GM20431 (cell line): ENCODE data around the gene CRYGC.

Experiments
- in situ Hi-C: fragments of 300-500 bp; cut with MseI, MboI; formaldehyde crosslinking; loops from one replicate; pipeline ENCODE4 v1.15.0; 2020; ENCODE audit warnings: low sequenced_read_pairs; ENCODE audit not compliant: unreplicated experiment

Gene CRYGC, protein sequence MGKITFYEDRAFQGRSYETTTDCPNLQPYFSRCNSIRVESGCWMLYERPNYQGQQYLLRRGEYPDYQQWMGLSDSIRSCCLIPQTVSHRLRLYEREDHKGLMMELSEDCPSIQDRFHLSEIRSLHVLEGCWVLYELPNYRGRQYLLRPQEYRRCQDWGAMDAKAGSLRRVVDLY

GRCh38 chr2:208129744-208130711 is at the start of gene CRYGC:
Gene CRYGC (minus strand): TSS chr2:208129828. CDS start chr2:208129792, 36 bp downstream.
- in situ Hi-C loops = no loop called here

- in situ Hi-C loops = no loop called here
These were observed 49.5 kb upstream of the CRYGC start for GRCh38 chr2:208179028-208179609.

DNA sequence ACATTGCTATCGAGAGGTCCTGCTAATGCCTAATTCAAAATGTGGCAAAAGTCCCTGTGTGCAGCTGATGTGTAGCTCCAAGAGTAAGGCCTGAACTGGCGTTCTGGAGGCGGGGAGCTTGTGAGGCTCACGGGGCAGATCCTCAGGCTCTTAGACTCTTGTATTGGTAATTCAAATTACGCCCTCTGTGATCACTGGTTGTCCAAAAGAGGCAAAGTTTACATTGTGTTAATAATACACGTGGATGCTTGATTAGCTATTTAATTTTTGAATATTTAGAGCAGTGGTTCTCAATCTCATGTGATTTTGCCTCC is 46.2 kb upstream of the CRYGC start:
- in situ Hi-C loops = no loop called here

DNA sequence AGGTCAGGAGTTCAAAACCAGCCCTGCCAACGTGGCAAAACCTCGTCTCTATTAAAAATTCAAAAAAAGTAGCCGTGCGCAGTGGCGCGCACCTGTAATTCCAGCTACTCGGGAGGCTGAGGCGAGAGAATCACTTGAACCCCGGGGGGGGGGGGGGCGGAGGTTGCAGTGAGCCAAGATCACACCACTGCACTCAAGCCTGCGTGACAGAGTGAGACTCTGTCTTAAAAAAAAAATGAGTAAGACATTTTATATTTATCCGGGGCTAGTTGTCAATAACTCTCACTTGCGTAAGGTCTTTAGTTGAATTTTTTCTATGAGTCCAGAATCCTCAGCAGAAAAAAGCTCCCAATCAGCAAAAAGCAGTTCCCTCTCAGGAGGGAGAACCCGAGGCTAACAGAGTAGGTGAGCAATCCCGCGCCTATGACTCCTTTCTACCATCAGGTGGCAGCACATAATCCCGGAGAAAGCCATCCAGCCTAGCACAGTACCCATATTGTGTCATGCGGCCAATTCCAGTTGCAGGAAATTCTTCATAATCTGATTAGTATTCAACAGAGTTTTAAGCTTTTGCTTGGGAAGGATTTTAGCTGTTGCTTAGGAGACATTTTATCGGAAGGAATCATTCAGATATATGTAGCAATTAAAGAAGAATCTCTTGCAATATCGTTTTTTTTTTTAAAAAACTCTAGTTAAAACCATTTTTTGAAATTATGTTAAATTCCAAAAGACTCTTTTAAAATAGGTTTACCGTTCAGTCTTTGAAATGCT is 45.6 kb upstream of the CRYGC start:
- in situ Hi-C loops = no loop called here

DNA sequence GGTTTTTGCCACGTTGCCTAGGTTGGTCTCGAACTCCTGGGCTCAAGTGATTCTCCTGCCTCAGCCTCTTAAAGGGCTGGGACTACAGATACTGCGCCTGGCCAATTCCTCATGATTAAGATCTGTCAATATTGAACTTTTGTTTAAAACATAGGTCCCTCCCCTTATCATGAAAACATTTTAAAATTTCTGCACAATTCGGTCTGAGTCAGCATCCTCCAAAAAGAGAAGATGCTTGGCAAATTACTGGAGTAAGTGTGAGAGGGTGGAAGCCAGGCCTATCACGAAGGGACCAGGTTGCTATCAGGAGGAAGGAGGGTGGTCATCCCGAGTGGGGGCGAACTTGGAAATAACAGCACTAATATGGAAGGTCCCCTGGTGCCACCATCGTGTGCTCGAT is 44.5 kb upstream of the CRYGC start:
- in situ Hi-C loops = no loop called here

GRCh38 chr2:208172125-208172524 is 42.5 kb upstream of the CRYGC start:
- in situ Hi-C loops = no loop called here

GRCh38 chr2:208164951-208165755 is 35.5 kb upstream of the CRYGC start:
- in situ Hi-C loops = no loop called here

- in situ Hi-C loops = no loop called here
These were observed 33.9 kb upstream of the CRYGC start, which contains the start of gene CRYGA for GRCh38 chr2:208163489-208163888. Gene CRYGA (minus strand): TSS chr2:208163589. CDS start chr2:208163556, 33 bp downstream.

- in situ Hi-C loops = no loop called here
These were observed 26.8 kb upstream of the CRYGC start for GRCh38 chr2:208156439-208156838.

GRCh38 chr2:208153156-208153555 is 23.5 kb upstream of the CRYGC start:
- in situ Hi-C loops = no loop called here

DNA sequence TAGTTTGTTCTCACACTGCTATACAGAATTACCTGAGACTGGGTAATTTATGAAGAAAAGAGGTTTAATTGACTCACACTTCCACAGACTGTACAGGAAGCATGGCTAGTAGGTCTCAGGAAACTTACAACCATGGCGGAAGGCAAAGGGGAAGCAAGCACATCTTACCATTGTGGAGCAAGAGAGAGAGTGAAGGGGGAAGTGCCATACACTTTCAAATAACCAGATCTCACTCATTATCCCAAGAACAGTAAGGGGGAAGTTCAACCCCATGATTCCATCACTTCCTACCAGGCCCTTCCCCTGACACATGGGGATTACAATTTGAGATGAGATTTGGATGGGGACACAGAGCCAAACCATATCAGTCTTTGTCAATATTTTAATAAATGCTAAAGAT is 21.3 kb upstream of the CRYGC start:
- in situ Hi-C loops = no loop called here

- in situ Hi-C loops = no loop called here
These were observed 20.5 kb upstream of the CRYGC start for GRCh38 chr2:208150094-208150493.

GRCh38 chr2:208148803-208149202 is 19.2 kb upstream of the CRYGC start:
- in situ Hi-C loops = no loop called here

DNA sequence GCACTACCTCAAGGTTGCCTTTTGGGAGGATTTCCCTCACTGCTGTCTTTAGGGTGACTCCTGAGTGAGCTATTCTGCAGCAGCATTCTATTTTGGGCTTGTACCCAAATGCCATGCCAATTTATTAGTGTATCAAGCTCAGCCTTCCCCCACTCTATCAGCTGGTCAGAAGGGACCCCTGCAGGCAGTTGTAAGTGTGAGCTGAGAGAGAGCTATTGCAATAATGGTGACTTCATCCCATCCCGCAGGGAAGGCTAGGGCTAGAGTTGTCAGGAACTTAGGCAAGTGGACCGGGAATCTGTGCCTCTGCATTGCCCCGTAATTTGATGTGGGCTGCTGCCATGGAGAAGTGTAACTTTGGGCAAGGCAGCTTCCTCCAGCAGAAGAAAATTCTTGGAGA is 18.1 kb upstream of the CRYGC start:
- in situ Hi-C loops = no loop called here

GRCh38 chr2:208147008-208147407 is 17.4 kb upstream of the CRYGC start:
- in situ Hi-C loops = no loop called here

DNA sequence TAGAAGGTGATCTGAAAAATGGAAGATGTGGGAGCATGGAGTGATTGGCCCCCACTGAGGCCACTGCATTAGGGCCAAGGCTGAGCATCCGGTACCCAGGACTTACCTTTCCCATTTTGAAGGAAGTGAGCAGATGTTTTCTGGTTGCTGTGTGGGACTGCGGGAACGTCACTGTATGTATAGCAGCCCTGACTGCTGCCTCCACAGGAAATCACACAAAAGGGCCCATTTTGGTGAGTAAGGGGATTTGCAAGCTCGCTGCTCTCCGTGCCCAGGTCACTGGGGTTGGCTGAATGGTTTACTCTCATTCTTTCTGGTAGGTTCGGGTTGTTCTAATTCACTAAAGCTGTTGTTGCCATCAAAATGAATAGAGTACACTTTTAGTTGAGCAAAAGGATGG is 16.4 kb upstream of the CRYGC start, which contains the start of gene CRYGB:
TSS of gene CRYGB (minus strand) at position 153 of the 400 bp plus-strand sequence. CDS start at position 115, 38 bp downstream.
- in situ Hi-C loops = no loop called here

DNA sequence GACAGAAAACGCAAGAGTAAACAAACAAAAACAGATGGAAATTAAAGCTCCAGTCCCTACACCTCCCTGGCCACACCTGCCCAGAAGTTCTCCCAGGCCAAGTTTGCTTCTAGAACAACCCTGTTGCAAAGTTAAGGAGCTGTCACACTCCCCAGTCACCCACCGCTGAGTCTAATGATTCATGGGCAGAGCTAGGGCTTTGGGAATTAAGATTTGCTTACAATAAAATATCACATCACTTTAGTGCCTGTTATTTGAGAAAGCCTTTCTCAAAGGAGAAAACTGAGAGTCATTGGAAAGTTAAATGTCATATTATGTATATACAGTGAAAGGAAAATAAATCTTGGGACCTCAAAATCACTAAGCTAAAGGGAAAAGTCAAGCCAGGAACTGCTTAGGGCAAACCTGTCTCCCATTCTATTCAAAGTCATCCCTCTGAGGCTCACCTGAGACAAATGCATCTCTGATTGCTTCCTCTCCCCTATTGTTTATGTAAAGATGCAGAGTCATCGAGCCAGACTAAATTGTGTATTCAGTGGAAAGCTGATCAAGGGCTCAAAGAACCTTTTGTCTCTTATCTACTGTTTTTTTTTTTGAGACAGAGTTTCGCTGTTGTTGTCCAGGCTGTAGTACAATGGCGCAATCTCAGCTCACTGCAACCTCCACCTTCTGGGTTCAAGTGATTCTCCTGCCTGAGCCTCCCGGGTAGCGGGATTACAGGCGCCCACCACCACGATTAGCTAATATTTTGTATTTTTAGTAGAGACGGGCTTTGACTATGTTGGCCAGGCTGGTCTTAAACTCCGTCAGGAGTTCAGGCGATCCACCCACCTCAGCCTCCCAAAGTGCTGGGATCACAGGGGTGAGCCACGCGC is 13.5 kb upstream of the CRYGC start:
- in situ Hi-C loops = no loop called here

GRCh38 chr2:208142240-208142924 is 12.8 kb upstream of the CRYGC start:
- in situ Hi-C loops = no loop called here
